Measurements from ENCODE around the gene RANBP9.

Gene RANBP9

GRCh38 chr6:13576017-13576416 lies 135.6 kb downstream of the RANBP9 start:
- TF ChIP-seq CTCF (IDR thresholded peaks at IDR 0.05; ENCODE audit: low read depth, low read length, missing control alignments) = no peak

GRCh38 chr6:13575377-13575775 lies 136.3 kb downstream of the RANBP9 start:
- DNase-seq (ENCODE audit: extremely low read depth, low read depth) = no peak
- peak; percentile 66 for TF ChIP-seq CTCF (IDR thresholded peaks at IDR 0.05; ENCODE audit: low read depth, low read length, missing control alignments)
- peak overlapping the region; percentile 78 for H3K4me3 ChIP-seq (replicated peaks; ENCODE audit: low read depth, low read length)

More at GRCh38 chr6:13576017-13576416, 135.6 kb downstream of the RANBP9 start:
- no peak for DNase-seq (ENCODE audit: extremely low read depth, low read depth)
- H3K4me3 ChIP-seq (replicated peaks; ENCODE audit: low read depth, low read length) = no peak overlapping the region

- DNase-seq (ENCODE audit: extremely low read depth, low read depth) = peak; percentile 52
- peak within 1 kb of the TSS; percentile 78 for H3K4me3 ChIP-seq (replicated peaks; ENCODE audit: low read depth, low read length)
- no peak for TF ChIP-seq CTCF (IDR thresholded peaks at IDR 0.05; ENCODE audit: low read depth, low read length, missing control alignments)
Observed at GRCh38 chr6:13574571-13575376, 136.9 kb downstream of the RANBP9 start, which contains the start of gene SIRT5. TSS of gene SIRT5 (plus strand) at chr6:13574601. CDS start at chr6:13584111, 9,510 bp downstream.

GRCh38 chr6:13574149-13574570 lies 137.5 kb downstream of the RANBP9 start:
- TF ChIP-seq CTCF (IDR thresholded peaks at IDR 0.05; ENCODE audit: low read depth, low read length, missing control alignments) = peak; percentile 31
- DNase-seq (ENCODE audit: extremely low read depth, low read depth) = peak; percentile 75
- peak overlapping the region; percentile 78 for H3K4me3 ChIP-seq (replicated peaks; ENCODE audit: low read depth, low read length)

GRCh38 chr6:13573669-13574110 lies 137.9 kb downstream of the RANBP9 start:
- no peak for TF ChIP-seq CTCF (IDR thresholded peaks at IDR 0.05; ENCODE audit: low read depth, low read length, missing control alignments)
- H3K4me3 ChIP-seq (replicated peaks; ENCODE audit: low read depth, low read length) = peak overlapping the region; percentile 78
- no peak for DNase-seq (ENCODE audit: extremely low read depth, low read depth)

GRCh38 chr6:13572951-13573654 lies 138.5 kb downstream of the RANBP9 start:
- no peak for TF ChIP-seq CTCF (IDR thresholded peaks at IDR 0.05; ENCODE audit: low read depth, low read length, missing control alignments)
- no peak for DNase-seq (ENCODE audit: extremely low read depth, low read depth)
- H3K4me3 ChIP-seq (replicated peaks; ENCODE audit: low read depth, low read length) = peak overlapping the region; percentile 78

Measured in HFF-Myc (cell line).